Right lobe of liver (tissue), 4 donors: ENCODE results near the gene PGP.

Source experiments
- POLR2A ChIP-seq: fragments of 450-650 bp; IDR thresholded peaks from one replicate; pipeline ENCODE4 v1.6.1; 2017; ENCODE audit warnings: antibody characterized with exemption, mild to moderate bottlenecking
- TF ChIP-seq, protein P1 (sequence below), 4 donors: fragments of 200-600 bp in 3 of 4; fragments of 450-650 bp in 1 of 4; IDR thresholded peaks; one replicate each; pipeline versions ENCODE4 v1.5.1 to v1.8.0; 2016 to 2022; ENCODE audit warnings: antibody characterized with exemption in 4 of 4, mild to moderate bottlenecking in 2 of 4
- donor health status: DM: no; HTN: no; CAD: no.
- donor health status: DM: no; HTN: no; CAD: no.
- donor health status: DM: no; HTN: yes; CAD: no.

DNA sequence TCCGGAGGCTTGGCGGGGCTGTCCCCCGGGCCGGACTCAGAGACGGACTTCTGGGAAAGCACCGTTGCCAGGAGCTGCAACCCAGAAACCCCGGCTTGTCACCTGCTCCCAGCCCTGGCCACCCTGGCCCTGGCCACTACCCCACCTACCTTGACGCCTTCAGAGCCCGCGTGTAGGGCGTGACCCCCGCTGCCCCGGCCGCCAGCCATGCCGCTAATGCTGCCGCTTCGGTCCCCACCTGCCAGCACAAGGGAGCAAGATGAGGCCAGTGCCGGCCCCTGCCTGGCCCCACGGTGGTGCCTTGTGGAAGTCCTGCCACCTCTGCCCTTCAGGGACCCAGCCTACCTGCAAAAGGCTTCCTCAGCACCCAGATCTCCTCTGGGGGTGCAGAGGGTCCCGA is 29.7 kb downstream of the PGP start:
- TF ChIP-seq, protein P1, sequence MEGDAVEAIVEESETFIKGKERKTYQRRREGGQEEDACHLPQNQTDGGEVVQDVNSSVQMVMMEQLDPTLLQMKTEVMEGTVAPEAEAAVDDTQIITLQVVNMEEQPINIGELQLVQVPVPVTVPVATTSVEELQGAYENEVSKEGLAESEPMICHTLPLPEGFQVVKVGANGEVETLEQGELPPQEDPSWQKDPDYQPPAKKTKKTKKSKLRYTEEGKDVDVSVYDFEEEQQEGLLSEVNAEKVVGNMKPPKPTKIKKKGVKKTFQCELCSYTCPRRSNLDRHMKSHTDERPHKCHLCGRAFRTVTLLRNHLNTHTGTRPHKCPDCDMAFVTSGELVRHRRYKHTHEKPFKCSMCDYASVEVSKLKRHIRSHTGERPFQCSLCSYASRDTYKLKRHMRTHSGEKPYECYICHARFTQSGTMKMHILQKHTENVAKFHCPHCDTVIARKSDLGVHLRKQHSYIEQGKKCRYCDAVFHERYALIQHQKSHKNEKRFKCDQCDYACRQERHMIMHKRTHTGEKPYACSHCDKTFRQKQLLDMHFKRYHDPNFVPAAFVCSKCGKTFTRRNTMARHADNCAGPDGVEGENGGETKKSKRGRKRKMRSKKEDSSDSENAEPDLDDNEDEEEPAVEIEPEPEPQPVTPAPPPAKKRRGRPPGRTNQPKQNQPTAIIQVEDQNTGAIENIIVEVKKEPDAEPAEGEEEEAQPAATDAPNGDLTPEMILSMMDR (IDR thresholded peaks at IDR 0.05), result no peak
- TF ChIP-seq POLR2A, result no peak
